MM.1S (cell line): ENCODE data around the gene RSF1.

Source experiments
- EZH2 ChIP-seq: fragments of 300-600 bp; sonication (generic); optimal IDR thresholded peaks from 2 replicates; pipeline ENCODE3; 2017; ENCODE audit warnings: low read depth, mild to moderate bottlenecking, antibody characterized with exemption, low read length, mixed read lengths
- EZH2phosphoT487 ChIP-seq: fragments of 300-600 bp; sonication (generic); IDR thresholded peaks from 2 replicates; pipeline ENCODE4 v1.6.1; 2018; ENCODE audit warnings: antibody characterized with exemption, low read length

DNA sequence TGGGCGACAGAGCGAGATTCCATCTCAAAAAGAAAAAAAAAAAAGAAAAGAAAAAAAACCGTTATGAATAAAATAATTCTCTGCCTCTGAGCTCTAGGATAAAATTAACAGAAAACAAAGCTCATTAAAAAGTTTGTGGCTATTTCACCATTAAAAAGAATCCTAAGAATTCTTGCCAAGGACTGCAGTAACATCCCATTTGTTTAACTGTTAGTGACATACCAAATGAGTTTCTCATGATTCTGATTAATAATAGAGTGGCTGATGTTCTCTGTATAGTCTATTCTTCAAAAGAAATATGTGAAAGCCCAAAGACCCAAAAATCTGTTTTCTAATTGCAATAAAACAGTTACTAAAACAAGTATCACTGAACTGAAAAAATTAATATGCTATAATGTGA lies 202.6 kb downstream of the RSF1 start:
- TF ChIP-seq EZH2 (no peak), EZH2phosphoT487 (no peak)
